ENCODE data around the gene ATP8B3.
A peak's percentile ranks its signal among the peaks of the same experiment; 100 is the strongest.

Gene ATP8B3

GRCh38 chr19:1844513-1845124 is 32.5 kb upstream of the ATP8B3 start:
- Histone ChIP-seq H3K4me3 (ENCODE audit: low read length in 2 of 2) (no peak overlapping the region), H3K9ac (ENCODE audit: low read depth in 1 of 2, low read length in 2 of 2) (no peak overlapping the region), H3K36me3 (ENCODE audit: control insufficient read depth in 2 of 2, insufficient read depth in 2 of 2, low read length in 2 of 2) (peaks cover 0 to 9% of the 10 kb centered on the region in 2 donors), H3K4me1 (ENCODE audit: control insufficient read depth in 2 of 2, insufficient read depth in 2 of 2, low read length in 2 of 2) (peaks cover 47 to 60% of the 10 kb centered on the region in 2 donors), H3K27me3 (ENCODE audit: control insufficient read depth in 2 of 2, insufficient read depth in 2 of 2, low read length in 2 of 2) (no peaks in the 10 kb centered on the region), H3K27ac (ENCODE audit: low read depth in 2 of 2, low read length in 2 of 2) (no peak overlapping the region), H3K9me3 (ENCODE audit: control insufficient read depth in 2 of 2, low read length in 2 of 2) (no peaks in the 10 kb centered on the region)

- Histone ChIP-seq H3K27me3 (ENCODE audit: control insufficient read depth in 2 of 2, insufficient read depth in 2 of 2, low read length in 2 of 2) (no peaks in the 10 kb centered on the region), H3K27ac (ENCODE audit: low read depth in 2 of 2, low read length in 2 of 2) (no peak overlapping the region), H3K4me3 (ENCODE audit: low read length in 2 of 2) (no peak overlapping the region), H3K36me3 (ENCODE audit: control insufficient read depth in 2 of 2, insufficient read depth in 2 of 2, low read length in 2 of 2) (peaks cover 0 to 9% of the 10 kb centered on the region in 2 donors), H3K4me1 (ENCODE audit: control insufficient read depth in 2 of 2, insufficient read depth in 2 of 2, low read length in 2 of 2) (peaks cover 51 to 65% of the 10 kb centered on the region in 2 donors), H3K9ac (ENCODE audit: low read depth in 1 of 2, low read length in 2 of 2) (peak overlapping the region in 1 of 2 donors; percentile 11), H3K9me3 (ENCODE audit: control insufficient read depth in 2 of 2, low read length in 2 of 2) (no peaks in the 10 kb centered on the region)
These were observed 31.7 kb upstream of the ATP8B3 start for GRCh38 chr19:1843646-1844394.

- Histone ChIP-seq H3K36me3 (ENCODE audit: control insufficient read depth in 2 of 2, insufficient read depth in 2 of 2, low read length in 2 of 2) (peaks cover 0 to 9% of the 10 kb centered on the region in 2 donors), H3K27me3 (ENCODE audit: control insufficient read depth in 2 of 2, insufficient read depth in 2 of 2, low read length in 2 of 2) (no peaks in the 10 kb centered on the region), H3K9ac (ENCODE audit: low read depth in 1 of 2, low read length in 2 of 2) (no peak overlapping the region), H3K4me3 (ENCODE audit: low read length in 2 of 2) (no peak overlapping the region), H3K4me1 (ENCODE audit: control insufficient read depth in 2 of 2, insufficient read depth in 2 of 2, low read length in 2 of 2) (peaks cover 57 to 70% of the 10 kb centered on the region in 2 donors), H3K27ac (ENCODE audit: low read depth in 2 of 2, low read length in 2 of 2) (no peak overlapping the region), H3K9me3 (ENCODE audit: control insufficient read depth in 2 of 2, low read length in 2 of 2) (no peaks in the 10 kb centered on the region)
These were observed 31.0 kb upstream of the ATP8B3 start for GRCh38 chr19:1843116-1843515.

- H3K4me1 ChIP-seq (ENCODE audit: control insufficient read depth in 2 of 2, insufficient read depth in 2 of 2, low read length in 2 of 2): peaks cover 52 to 58% of the 10 kb centered on the region in 2 donors
- peaks cover 0 to 9% of the 10 kb centered on the region in 2 donors for H3K36me3 ChIP-seq (ENCODE audit: control insufficient read depth in 2 of 2, insufficient read depth in 2 of 2, low read length in 2 of 2)
- H3K27me3 ChIP-seq (ENCODE audit: control insufficient read depth in 2 of 2, insufficient read depth in 2 of 2, low read length in 2 of 2): no peaks in the 10 kb centered on the region
- H3K27ac ChIP-seq (ENCODE audit: low read depth in 2 of 2, low read length in 2 of 2): peak overlapping the region; percentile 89 to 93
- no peaks in the 10 kb centered on the region for H3K9me3 ChIP-seq (ENCODE audit: control insufficient read depth in 2 of 2, low read length in 2 of 2)
- peak overlapping the region in 1 of 2 donors; percentile 74 for H3K9ac ChIP-seq (ENCODE audit: low read depth in 1 of 2, low read length in 2 of 2)
- peak overlapping the region in 1 of 2 donors; percentile 44 for H3K4me3 ChIP-seq (ENCODE audit: low read length in 2 of 2)
These were observed 29.3 kb upstream of the ATP8B3 start for GRCh38 chr19:1841209-1841924.

- Histone ChIP-seq H3K4me1 (ENCODE audit: control insufficient read depth in 2 of 2, insufficient read depth in 2 of 2, low read length in 2 of 2) (peaks cover 45 to 51% of the 10 kb centered on the region in 2 donors), H3K27ac (ENCODE audit: low read depth in 2 of 2, low read length in 2 of 2) (peak overlapping the region; percentile 89 to 93), H3K9ac (ENCODE audit: low read depth in 1 of 2, low read length in 2 of 2) (peak overlapping the region; percentile 32 to 74), H3K36me3 (ENCODE audit: control insufficient read depth in 2 of 2, insufficient read depth in 2 of 2, low read length in 2 of 2) (peaks cover 0 to 5% of the 10 kb centered on the region in 2 donors), H3K27me3 (ENCODE audit: control insufficient read depth in 2 of 2, insufficient read depth in 2 of 2, low read length in 2 of 2) (no peaks in the 10 kb centered on the region), H3K9me3 (ENCODE audit: control insufficient read depth in 2 of 2, low read length in 2 of 2) (no peaks in the 10 kb centered on the region), H3K4me3 (ENCODE audit: low read length in 2 of 2) (peak overlapping the region; percentile 44 to 55)
These were observed 28.6 kb upstream of the ATP8B3 start for GRCh38 chr19:1840541-1841115.

- Histone ChIP-seq H3K4me3 (ENCODE audit: low read length in 2 of 2) (peak overlapping the region; percentile 44 to 55), H3K9ac (ENCODE audit: low read depth in 1 of 2, low read length in 2 of 2) (peak overlapping the region; percentile 14 to 74), H3K9me3 (ENCODE audit: control insufficient read depth in 2 of 2, low read length in 2 of 2) (no peaks in the 10 kb centered on the region), H3K36me3 (ENCODE audit: control insufficient read depth in 2 of 2, insufficient read depth in 2 of 2, low read length in 2 of 2) (peaks cover 0 to 2% of the 10 kb centered on the region in 2 donors), H3K27me3 (ENCODE audit: control insufficient read depth in 2 of 2, insufficient read depth in 2 of 2, low read length in 2 of 2) (no peaks in the 10 kb centered on the region), H3K4me1 (ENCODE audit: control insufficient read depth in 2 of 2, insufficient read depth in 2 of 2, low read length in 2 of 2) (peaks cover 41 to 50% of the 10 kb centered on the region in 2 donors), H3K27ac (ENCODE audit: low read depth in 2 of 2, low read length in 2 of 2) (peak overlapping the region; percentile 89 to 93)
These were observed 27.8 kb upstream of the ATP8B3 start for GRCh38 chr19:1839658-1840540.

- H3K36me3 ChIP-seq (ENCODE audit: control insufficient read depth in 2 of 2, insufficient read depth in 2 of 2, low read length in 2 of 2): peaks cover 0 to 4% of the 10 kb centered on the region in 2 donors
- H3K27me3 ChIP-seq (ENCODE audit: control insufficient read depth in 2 of 2, insufficient read depth in 2 of 2, low read length in 2 of 2): no peaks in the 10 kb centered on the region
- H3K4me3 ChIP-seq (ENCODE audit: low read length in 2 of 2): peak overlapping the region in 1 of 2 donors; percentile 52
These were observed 25.6 kb upstream of the ATP8B3 start for GRCh38 chr19:1837625-1838105.

GRCh38 chr19:1837222-1837565 is 25.1 kb upstream of the ATP8B3 start:
- Histone ChIP-seq H3K9ac (ENCODE audit: low read depth in 1 of 2, low read length in 2 of 2) (no peak overlapping the region), H3K36me3 (ENCODE audit: control insufficient read depth in 2 of 2, insufficient read depth in 2 of 2, low read length in 2 of 2) (peaks cover 0 to 4% of the 10 kb centered on the region in 2 donors), H3K27me3 (ENCODE audit: control insufficient read depth in 2 of 2, insufficient read depth in 2 of 2, low read length in 2 of 2) (no peaks in the 10 kb centered on the region), H3K9me3 (ENCODE audit: control insufficient read depth in 2 of 2, low read length in 2 of 2) (no peaks in the 10 kb centered on the region), H3K27ac (ENCODE audit: low read depth in 2 of 2, low read length in 2 of 2) (no peak overlapping the region), H3K4me1 (ENCODE audit: control insufficient read depth in 2 of 2, insufficient read depth in 2 of 2, low read length in 2 of 2) (peaks cover 37 to 39% of the 10 kb centered on the region in 2 donors), H3K4me3 (ENCODE audit: low read length in 2 of 2) (no peak overlapping the region)

More at GRCh38 chr19:1837625-1838105, 25.6 kb upstream of the ATP8B3 start:
- H3K27ac ChIP-seq (ENCODE audit: low read depth in 2 of 2, low read length in 2 of 2): peak overlapping the region; percentile 89 to 93
- H3K9ac ChIP-seq (ENCODE audit: low read depth in 1 of 2, low read length in 2 of 2): peak overlapping the region; percentile 32 to 41
- peaks cover 37 to 41% of the 10 kb centered on the region in 2 donors for H3K4me1 ChIP-seq (ENCODE audit: control insufficient read depth in 2 of 2, insufficient read depth in 2 of 2, low read length in 2 of 2)
- no peaks in the 10 kb centered on the region for H3K9me3 ChIP-seq (ENCODE audit: control insufficient read depth in 2 of 2, low read length in 2 of 2)

Measured in mucosa of rectum (tissue), 2 donors.